Bronchial epithelial cell (primary cell): ENCODE results near the gene CABYR. TPM values are rescaled to one million over a fixed set of nuclear protein-coding genes. Genes with fewer than 3 reads are reported as not detected.
"Not testable (repeated sequence)": the region's sequence is repeated elsewhere in the genome, so short reads cannot be mapped to it uniquely, and the experiment has no call there.

Source experiments
- DNase-seq: peaks from one replicate; pipeline ENCODE4 v3.0.0-alpha.2; 2010; ENCODE audit warnings: low read depth
- FAIRE-seq: peaks from 2 replicates; lab custom pipeline; 2011; peaks lifted over from hg19 to GRCh38; lab: Jason Lieb, UNC
- H3K27me3 ChIP-seq: 2 replicates; pipeline ENCODE4 v1.5.1; 2011; ENCODE audit warnings: low read length; ENCODE audit not compliant: control insufficient read depth, insufficient read depth
- H3K36me3 ChIP-seq: 2 replicates; pipeline ENCODE4 v1.5.1; 2011; ENCODE audit warnings: low read length; ENCODE audit not compliant: control insufficient read depth, insufficient read depth
- H3K4me3 ChIP-seq: 2 replicates; pipeline ENCODE4 v1.5.1; 2011; ENCODE audit warnings: mild to moderate bottlenecking, low read depth, low read length, control low read depth
- CTCF ChIP-seq: IDR thresholded peaks from 2 replicates; pipeline ENCODE4 v1.5.1; 2011; ENCODE audit warnings: mild to moderate bottlenecking, moderate library complexity, low read length, control low read depth, inconsistent platforms; ENCODE audit not compliant: insufficient read depth, severe bottlenecking
- total RNA-seq: library from RNA; depleted of rRNA; stranded (reverse); fragments of >200 nt; gene quantifications from 2 replicates; pipeline ENCODE4 v1.2.1, GENCODE V29; 2014

Gene CABYR
- total RNA-seq, 1 donor from 2014 or later: 0.79 TPM

GRCh38 chr18:24138409-24138788 is 463 bp upstream of the CABYR start:
- DNase-seq (peak; percentile 19), FAIRE-seq (no peak)
- Histone ChIP-seq H3K27me3 (no peaks in the 10 kb centered on the region), H3K36me3 (no peaks in the 10 kb centered on the region), H3K4me3 (peak overlapping the region; percentile 59)
- no peak for TF ChIP-seq CTCF

- no peak for FAIRE-seq
- no peak for TF ChIP-seq CTCF
- H3K27me3 ChIP-seq: no peaks in the 10 kb centered on the region
Measured at GRCh38 chr18:24140697-24141096, 1.8 kb downstream of the CABYR start.

GRCh38 chr18:24142376-24142775 is 3.5 kb downstream of the CABYR start:
- Histone ChIP-seq H3K4me3 (no peak overlapping the region), H3K36me3 (no peaks in the 10 kb centered on the region), H3K27me3 (no peaks in the 10 kb centered on the region)
- TF ChIP-seq CTCF: no peak
- FAIRE-seq (no peak), DNase-seq (no peak)

More at GRCh38 chr18:24140697-24141096, 1.8 kb downstream of the CABYR start:
- no peaks in the 10 kb centered on the region for H3K36me3 ChIP-seq
- no peak overlapping the region for H3K4me3 ChIP-seq
- no peak for DNase-seq

GRCh38 chr18:24149591-24149990 is 10.7 kb downstream of the CABYR start:
- FAIRE-seq, H3K4me3 ChIP-seq, H3K27me3 ChIP-seq, H3K36me3 ChIP-seq, DNase-seq: not testable (repeated sequence)

GRCh38 chr18:24153397-24153796 is 14.5 kb downstream of the CABYR start:
- H3K4me3 ChIP-seq: no peak overlapping the region
- DNase-seq (no peak), FAIRE-seq (no peak)
- peaks cover 2% of the 10 kb centered on the region for H3K36me3 ChIP-seq
- no peaks in the 10 kb centered on the region for H3K27me3 ChIP-seq
- no peak for TF ChIP-seq CTCF

- FAIRE-seq (no peak), DNase-seq (no peak)
- H3K36me3 ChIP-seq: peaks cover 2% of the 10 kb centered on the region
- H3K4me3 ChIP-seq: no peak overlapping the region
- H3K27me3 ChIP-seq: no peaks in the 10 kb centered on the region
- TF ChIP-seq CTCF: no peak
Measured at GRCh38 chr18:24157855-24158254, 19.0 kb downstream of the CABYR start.
